C4-2B (cell line): ENCODE measurements around the gene CYP46A1.

Source experiments
- ZFX ChIP-seq: fragments of 450-650 bp; IDR thresholded peaks from 2 replicates; pipeline ENCODE4 v1.6.1; 2017
- TF ChIP-seq, protein P1 (sequence below): fragments of 450-650 bp; conservative IDR thresholded peaks from 2 replicates; pipeline ENCODE4 v1.5.1; 2017; ENCODE audit warnings: mild to moderate bottlenecking

DNA sequence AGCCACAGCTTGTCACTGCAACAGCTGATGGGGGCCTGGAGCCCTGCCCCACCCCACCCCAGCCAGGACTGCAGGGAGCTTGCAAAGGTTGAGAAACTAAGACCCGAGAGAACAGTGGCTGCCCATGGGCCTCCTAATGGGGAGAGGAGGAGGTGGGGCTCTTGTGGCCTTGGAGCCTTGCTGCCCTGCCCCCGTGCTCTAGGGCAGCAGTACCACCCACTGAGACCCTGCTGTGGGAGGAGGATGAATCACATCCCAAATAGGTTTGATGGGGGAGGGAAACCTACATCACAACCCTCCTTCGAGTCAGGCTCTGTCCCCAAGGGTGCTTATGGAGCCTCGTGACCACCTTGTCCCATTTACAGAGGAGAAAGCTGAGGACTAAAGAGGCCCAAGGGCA is 23.3 kb upstream of the CYP46A1 start:
- TF ChIP-seq, protein P1, sequence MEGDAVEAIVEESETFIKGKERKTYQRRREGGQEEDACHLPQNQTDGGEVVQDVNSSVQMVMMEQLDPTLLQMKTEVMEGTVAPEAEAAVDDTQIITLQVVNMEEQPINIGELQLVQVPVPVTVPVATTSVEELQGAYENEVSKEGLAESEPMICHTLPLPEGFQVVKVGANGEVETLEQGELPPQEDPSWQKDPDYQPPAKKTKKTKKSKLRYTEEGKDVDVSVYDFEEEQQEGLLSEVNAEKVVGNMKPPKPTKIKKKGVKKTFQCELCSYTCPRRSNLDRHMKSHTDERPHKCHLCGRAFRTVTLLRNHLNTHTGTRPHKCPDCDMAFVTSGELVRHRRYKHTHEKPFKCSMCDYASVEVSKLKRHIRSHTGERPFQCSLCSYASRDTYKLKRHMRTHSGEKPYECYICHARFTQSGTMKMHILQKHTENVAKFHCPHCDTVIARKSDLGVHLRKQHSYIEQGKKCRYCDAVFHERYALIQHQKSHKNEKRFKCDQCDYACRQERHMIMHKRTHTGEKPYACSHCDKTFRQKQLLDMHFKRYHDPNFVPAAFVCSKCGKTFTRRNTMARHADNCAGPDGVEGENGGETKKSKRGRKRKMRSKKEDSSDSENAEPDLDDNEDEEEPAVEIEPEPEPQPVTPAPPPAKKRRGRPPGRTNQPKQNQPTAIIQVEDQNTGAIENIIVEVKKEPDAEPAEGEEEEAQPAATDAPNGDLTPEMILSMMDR = no peak
- no peak for TF ChIP-seq ZFX
